ENCODE results near the gene ODAD4.
"Not testable (repeated sequence)": the region's sequence is repeated elsewhere in the genome, so short reads cannot be mapped to it uniquely, and the experiment has no call there.

The ODAD4 gene

GRCh38 chr17:41914358-41914766, 16.1 kb upstream of the ODAD4 start:
- DNase-seq, result no peak

DNA sequence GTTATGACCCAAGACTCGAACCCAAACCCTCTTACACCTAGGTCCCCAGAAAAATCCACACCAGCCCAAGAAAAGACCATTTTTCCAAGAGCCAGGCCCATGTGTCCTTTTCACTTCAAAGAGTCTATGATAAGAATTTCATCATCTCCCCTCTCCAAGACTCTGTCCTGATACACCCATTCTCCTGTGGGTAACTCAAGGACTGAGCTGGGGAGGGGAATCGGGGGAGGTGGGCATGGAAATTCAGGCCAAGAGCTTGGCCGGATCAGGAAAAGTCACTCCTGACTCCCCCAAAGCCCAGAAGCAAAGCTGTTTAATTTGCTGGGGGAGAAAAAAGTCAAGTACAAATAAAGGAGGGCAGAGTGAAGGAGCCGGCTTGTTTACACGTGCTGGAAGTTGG, 15.4 kb upstream of the ODAD4 start:
- no peak for DNase-seq

GRCh38 chr17:41915566-41915965, 14.9 kb upstream of the ODAD4 start:
- no peak for DNase-seq

DNA sequence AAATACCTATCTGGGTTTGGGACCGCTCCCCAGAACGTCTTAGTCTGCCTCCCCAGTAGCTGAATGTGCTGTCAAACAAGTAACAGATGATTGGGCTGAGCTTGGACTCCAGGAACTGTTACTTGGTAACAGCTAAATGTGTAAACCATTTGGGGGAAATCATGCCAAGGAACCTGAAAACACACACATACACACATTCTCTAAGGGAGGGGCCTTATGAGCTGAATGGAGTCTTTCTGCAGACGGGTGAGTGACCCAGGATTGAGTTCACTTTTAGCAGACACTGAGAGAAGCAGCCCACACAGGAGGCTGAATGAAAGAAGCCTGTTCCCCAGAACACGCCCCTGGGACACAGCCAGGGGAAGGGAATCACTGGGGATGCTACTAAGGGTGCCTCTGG, 13.2 kb upstream of the ODAD4 start:
- DNase-seq, result no peak

- DNase-seq, result peak; percentile 55 to 60
Measured at GRCh38 chr17:41917679-41918313, 12.6 kb upstream of the ODAD4 start.

DNA sequence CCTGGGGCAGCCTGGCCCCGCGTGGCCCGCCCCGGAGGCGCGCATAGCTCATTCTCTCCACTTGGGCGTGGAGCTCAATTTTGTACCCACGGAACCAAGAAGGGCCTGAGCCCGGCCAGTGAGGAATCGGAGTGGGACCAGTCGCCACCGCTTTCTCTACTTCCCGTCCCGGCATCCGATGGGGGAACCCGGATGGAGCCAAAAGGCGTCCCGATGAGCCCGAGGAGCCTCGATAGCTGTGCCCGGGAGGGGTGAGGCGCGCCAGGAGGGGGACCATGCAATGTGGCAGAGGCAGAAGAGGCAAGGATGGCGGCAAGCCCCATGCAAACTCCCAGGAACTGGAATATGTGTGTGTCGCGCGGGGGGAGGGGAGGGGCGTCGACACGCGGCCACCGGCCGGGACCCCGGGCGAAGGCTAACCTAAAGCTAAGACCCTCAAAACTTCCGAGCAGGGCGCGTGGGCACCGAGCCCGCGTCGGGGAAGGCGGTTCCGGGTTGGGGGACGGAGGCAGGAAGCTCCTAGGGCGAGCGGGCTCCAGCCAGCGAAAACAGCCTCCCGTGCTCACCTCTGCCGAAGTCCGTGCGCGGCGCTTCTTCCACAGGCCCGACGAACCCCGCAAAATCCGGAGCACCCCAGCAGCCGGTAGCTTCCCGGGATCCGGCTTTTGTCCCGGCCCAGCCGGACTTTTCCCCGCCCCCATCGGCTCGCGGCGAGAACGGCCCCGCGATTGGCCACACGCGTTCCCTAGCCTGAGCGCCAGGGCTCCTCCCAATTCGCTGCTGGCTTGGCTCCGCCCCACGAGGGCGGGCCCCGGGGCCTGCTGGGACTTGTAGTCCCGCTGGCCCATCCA, 11.9 kb upstream of the ODAD4 start, which contains the start of gene ACLY:
ACLY (minus strand) TSS at position 638 of the 851 bp plus-strand sequence. CDS start 5,078 bp downstream, outside the sequence.
- DNase-seq, result peak; percentile 97 to 98

DNA sequence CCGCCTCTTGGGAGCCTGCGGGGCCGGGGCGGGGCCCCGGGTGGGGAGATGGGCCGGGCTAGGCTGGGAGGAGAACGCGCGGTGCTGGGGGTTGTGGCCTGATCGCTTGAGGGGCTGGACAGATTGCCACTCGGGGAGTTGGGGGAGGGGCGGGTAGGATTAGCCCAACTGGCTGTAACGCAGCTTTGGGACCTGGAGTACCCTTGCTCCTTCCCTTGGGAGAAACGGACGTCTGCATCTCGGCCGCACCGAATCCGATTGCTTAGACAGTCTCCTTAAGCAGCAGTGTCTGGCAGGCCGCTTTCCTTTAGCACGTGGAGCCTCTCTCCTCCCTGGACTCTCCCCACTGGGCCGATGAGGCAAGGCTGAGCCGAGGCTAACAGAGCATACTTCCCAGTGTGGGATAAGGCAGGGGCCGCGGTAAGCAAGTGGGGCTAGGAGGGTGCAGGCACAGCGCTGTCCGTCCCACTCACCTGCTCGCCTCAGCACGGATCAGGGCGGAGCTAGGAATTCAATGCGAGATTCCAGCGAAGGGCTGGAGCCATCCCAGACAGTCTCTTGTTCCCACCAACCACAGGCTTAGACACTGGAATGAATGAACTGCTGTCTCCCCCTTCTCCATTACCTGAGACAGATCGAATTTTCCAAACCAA, 11.1 kb upstream of the ODAD4 start:
- peak in 1 of 2 donors; percentile 24 for DNase-seq

DNA sequence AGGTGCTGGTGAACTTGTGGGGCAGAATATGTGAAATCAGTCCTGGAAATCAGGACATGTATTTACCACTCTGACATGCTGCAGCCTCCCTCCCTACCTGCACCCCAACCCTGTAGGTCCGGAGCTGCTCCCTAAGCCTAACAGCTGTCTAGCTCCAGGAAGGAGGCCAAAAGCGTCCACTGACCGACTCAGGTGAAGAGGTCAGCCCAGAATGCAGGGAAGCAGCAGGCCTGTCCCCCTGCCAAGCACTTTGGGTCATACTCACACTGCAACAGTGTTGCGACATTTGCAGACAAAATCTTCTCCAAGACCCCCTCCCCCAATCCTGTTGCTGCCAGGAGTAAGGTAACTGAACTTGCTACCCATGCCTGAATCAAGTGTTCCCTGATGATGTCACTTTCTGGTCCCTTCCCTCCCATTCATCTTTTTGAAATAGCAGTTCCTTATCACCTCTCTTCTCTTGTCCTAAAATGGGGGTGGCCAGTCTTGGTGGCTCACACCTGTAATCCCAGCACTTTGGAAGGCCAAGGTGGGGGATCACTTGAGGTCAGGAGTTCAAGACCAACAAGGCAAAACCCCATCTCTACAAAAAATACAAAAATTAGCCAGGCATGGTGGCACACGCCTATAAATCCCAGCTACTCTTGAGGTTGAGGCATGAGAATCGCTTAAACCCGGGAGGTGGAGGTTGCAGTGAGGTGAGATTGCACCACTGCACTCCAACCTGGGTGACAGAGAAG, 10.4 kb upstream of the ODAD4 start:
- DNase-seq, result no peak

DNA sequence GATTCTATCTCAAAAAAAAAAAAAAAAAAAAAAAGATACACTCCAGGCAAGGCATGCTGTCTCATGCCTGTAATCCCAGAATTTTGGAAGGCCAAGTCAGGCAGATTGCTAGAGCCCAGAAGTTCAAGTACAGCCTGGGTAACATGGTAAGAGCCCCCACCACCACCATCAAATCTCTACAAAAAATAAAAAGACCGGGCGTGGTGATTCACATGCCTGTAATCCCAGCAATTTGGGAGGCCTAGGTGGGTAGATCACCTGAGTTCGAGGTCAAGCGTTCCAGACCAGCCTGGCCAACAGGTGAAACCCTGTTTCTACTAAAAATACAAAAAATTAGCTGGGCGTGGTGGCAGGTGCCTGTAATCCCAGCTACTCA, 9.8 kb upstream of the ODAD4 start:
- no peak for DNase-seq

- DNase-seq, result no peak
Measured at GRCh38 chr17:41925991-41926590, 4.3 kb upstream of the ODAD4 start.

GRCh38 chr17:41928693-41929251, 1.6 kb upstream of the ODAD4 start:
- peak in 1 of 2 donors; percentile 11 for DNase-seq

- DNase-seq, result not testable (repeated sequence)
Measured at GRCh38 chr17:41930833-41931156, 378 bp downstream of the ODAD4 start.

DNA sequence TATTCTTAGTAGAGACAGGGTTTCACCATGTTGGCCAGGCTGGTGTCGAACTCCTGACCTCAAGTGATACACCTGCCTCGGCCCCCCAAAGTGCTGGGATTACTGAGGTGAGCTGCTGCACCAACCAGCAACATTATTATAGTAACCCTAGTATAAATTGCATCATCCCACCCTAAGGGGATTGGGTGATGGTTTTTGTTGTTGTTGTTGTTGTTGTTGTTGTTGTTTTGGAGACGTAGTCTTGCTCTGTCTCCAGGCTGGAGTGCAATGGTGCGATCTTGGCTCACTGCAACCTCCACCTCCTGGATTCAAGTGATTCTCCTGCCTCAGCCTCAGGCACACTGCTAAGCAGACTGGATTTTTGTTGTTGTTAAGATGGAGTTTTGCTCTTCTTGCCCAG, 1.3 kb downstream of the ODAD4 start:
- not testable (repeated sequence) for DNase-seq

DNA sequence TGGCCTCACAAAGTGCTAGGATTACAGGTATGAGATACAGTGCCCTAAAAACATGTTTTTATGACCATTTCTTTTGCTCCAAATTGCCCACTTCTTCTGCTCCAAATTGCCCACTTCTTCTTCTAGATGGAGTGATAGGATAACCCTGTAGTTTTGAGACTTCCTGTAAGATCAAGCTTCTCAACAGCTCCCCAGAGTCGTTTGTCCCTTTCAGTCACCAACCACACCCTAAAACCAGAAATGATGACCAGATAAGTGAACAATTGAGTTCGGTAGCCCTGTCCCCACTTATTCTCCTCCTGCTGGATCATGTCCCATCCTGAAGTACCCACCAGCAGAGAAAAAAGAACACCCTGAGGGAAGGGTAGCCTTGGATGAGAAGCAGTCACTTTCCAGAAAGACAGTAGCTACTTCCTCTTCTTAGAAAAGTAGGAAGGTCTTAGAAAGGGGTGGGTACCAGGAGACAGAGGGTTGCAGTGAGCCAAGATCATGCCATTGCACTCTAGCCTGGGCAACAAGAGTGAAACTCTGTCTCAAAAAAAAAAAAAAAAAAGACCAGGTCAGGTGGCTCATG, 2.5 kb downstream of the ODAD4 start:
- DNase-seq, result no peak

GRCh38 chr17:41935641-41936040, 5.2 kb downstream of the ODAD4 start:
- DNase-seq, result no peak

DNA sequence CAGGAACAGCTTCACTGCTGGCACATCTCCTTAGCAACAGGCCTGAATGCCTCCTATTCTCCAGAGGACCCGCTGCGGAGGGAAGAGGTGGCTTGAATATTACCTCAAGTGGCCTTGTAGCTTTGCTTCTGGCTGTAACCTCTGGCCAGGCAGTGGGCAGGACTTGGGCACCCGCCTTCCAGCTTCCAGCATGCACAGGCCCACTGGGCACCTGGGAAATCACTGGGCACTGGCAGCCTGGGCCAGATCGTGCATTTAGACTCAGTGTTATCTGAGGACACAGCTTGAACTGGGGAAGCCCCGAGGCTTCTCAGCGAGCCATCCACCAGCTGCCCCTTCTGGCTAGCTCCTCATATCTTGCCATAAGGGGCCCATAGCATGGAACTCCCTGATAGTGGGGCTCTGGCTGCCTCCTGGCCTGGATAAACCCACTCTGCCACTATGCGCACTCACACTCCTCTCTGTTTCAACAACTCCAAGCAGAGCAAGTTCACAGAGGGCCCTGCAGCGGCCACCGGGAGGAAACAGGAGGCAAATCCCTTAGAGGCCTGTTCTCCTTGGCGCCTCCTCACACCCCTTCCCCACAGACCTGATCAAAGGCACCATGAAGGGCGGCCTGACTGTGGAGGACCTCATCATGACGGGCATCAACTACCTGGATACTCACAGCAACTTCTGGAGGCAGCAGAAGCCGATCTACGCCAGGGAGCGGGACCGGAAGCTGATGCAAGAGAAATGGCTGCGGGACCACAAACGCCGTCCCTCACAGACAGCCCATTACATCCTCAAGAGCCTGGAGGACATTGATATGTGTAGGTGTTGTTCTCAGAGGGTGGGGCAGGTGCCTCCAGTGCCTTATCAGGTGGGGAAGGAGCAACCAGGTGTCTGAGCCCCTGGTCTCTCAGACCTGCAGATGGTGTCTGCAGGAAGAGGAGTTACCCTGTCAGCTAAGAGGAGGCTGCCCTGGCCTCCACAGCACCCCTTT, 7.8 kb downstream of the ODAD4 start:
- DNase-seq, result no peak

DNA sequence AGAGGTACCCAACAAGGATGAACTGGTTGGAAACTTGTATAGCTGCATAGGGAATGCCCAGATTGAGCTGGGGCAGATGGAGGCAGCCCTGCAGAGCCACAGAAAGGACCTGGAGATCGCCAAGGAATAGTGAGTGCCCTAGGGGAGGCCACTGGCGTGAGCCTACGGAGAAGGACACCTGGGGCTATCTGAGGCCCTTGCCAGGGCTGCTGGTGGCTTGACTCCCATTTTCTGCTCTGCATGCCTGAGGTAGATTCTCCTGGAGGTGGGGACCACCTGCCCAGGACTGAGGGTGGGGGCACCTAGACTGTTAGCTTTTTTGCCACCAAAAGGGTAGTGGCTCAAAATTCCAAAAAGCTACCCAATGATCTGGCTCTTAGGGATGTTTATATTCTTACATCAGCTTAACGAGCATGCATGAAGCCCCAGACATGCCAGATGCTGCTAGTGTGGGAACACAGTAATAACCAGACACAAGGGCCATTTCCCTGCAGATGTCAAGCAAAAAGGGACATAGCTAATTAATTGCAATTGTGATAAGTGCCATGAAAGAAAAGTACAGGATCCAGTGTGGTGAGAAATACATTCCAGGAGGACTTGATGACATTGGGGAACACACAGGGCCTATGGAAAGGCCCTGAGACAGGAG, 8.8 kb downstream of the ODAD4 start:
- DNase-seq, result no peak

DNA sequence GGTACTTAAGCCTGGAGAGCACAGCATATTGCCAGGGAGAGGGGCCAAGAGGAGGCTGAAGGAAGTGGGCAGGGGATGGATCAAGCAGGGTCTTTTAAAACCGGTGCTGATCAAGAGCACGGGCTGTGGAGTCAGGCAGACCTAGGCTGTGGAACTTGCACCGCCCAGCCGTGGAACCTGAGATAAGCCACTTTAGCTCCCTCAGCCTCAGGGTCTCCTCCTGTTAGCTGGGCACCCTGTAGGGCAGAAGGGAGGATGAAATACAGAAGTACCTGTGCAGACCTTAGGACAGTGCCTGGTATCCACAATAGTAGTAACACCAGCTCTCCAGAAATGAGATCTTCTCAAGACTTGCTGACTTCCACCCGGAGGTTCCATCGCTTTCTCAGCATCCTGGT, 9.3 kb downstream of the ODAD4 start:
- DNase-seq, result no peak

- no peak for DNase-seq
Measured at GRCh38 chr17:41941168-41941567, 10.8 kb downstream of the ODAD4 start.
